ENCODE data around the gene WDFY4.

WDFY4 gene

GRCh38 chr10:48947690-48948469, 263.2 kb downstream of the WDFY4 start:
- no peaks in the 10 kb centered on the region for H3K79me1 ChIP-seq (ENCODE audit: low read length)
- no peak overlapping the region for H3K4me3 ChIP-seq (ENCODE audit: low read depth, low read length)

GRCh38 chr10:48948470-48949037, 263.9 kb downstream of the WDFY4 start:
- no peak overlapping the region for H2AK5ac ChIP-seq (ENCODE audit: low read length)
- DNase-seq = no peak
- no peak overlapping the region for H3K27ac ChIP-seq (ENCODE audit: low read depth, low read length)
- H3K79me1 ChIP-seq (ENCODE audit: low read length) = no peaks in the 10 kb centered on the region
- H3K4me1 ChIP-seq (ENCODE audit: control insufficient read depth in 1 of 2, insufficient read depth in 2 of 2, low read length in 2 of 2) = no peaks in the 10 kb centered on the region
- H3K4me2 ChIP-seq (ENCODE audit: low read length) = no peak overlapping the region
- H3K4ac ChIP-seq (ENCODE audit: low read depth, low read length) = no peak overlapping the region
- H3K36me3 ChIP-seq (ENCODE audit: control insufficient read depth in 1 of 2, insufficient read depth in 2 of 2, low read length in 2 of 2) = no peaks in the 10 kb centered on the region
- H4K91ac ChIP-seq (ENCODE audit: low read depth, low read length) = no peak overlapping the region
- no peak overlapping the region for H2AFZ ChIP-seq (ENCODE audit: insufficient read depth, low read length, poor library complexity)
- no peak overlapping the region for H3K4me3 ChIP-seq (ENCODE audit: low read depth, low read length)
- no peaks in the 10 kb centered on the region for H3K27me3 ChIP-seq (ENCODE audit: insufficient read depth, low read length)
- no peaks in the 10 kb centered on the region for H3K79me2 ChIP-seq (ENCODE audit: control insufficient read depth, insufficient read depth, low read length, poor library complexity)
- H2BK5ac ChIP-seq (ENCODE audit: low read depth, low read length, poor library complexity) = no peak overlapping the region
- H2BK12ac ChIP-seq (ENCODE audit: low read length) = no peak overlapping the region
- H4K12ac ChIP-seq (ENCODE audit: low read depth, low read length) = no peak overlapping the region
- H3K9me3 ChIP-seq (ENCODE audit: insufficient read depth, low read depth, low read length) = no peaks in the 10 kb centered on the region
- no peak overlapping the region for H4K8ac ChIP-seq (ENCODE audit: low read depth, low read length)
- no peak overlapping the region for H3K18ac ChIP-seq (ENCODE audit: low read length)
- no peak overlapping the region for H3K14ac ChIP-seq (ENCODE audit: low read length)
- H2BK120ac ChIP-seq (ENCODE audit: insufficient read depth, low read length, poor library complexity) = no peak overlapping the region
- H3K9ac ChIP-seq (ENCODE audit: low read length) = no peak overlapping the region
- WGBS (ENCODE audit: extremely low coverage, insufficient coverage, insufficient read length) = no CpG with 5 or more reads among the region's 2 CpGs
- H3K23ac ChIP-seq (ENCODE audit: low read length) = no peak overlapping the region

More at GRCh38 chr10:48947690-48948469, 263.2 kb downstream of the WDFY4 start:
- no peak overlapping the region for H3K18ac ChIP-seq (ENCODE audit: low read length)
- H3K23ac ChIP-seq (ENCODE audit: low read length) = no peak overlapping the region
- no peaks in the 10 kb centered on the region for H3K9me3 ChIP-seq (ENCODE audit: insufficient read depth, low read depth, low read length)
- no peak overlapping the region for H3K27ac ChIP-seq (ENCODE audit: low read depth, low read length)
- H4K12ac ChIP-seq (ENCODE audit: low read depth, low read length) = no peak overlapping the region
- H3K4me2 ChIP-seq (ENCODE audit: low read length) = no peak overlapping the region
- H3K4ac ChIP-seq (ENCODE audit: low read depth, low read length) = no peak overlapping the region
- DNase-seq = no peak
- no peak overlapping the region for H3K14ac ChIP-seq (ENCODE audit: low read length)
- H3K4me1 ChIP-seq (ENCODE audit: control insufficient read depth in 1 of 2, insufficient read depth in 2 of 2, low read length in 2 of 2) = no peaks in the 10 kb centered on the region
- H2AFZ ChIP-seq (ENCODE audit: insufficient read depth, low read length, poor library complexity) = no peak overlapping the region
- H3K9ac ChIP-seq (ENCODE audit: low read length) = no peak overlapping the region
- H2BK120ac ChIP-seq (ENCODE audit: insufficient read depth, low read length, poor library complexity) = no peak overlapping the region
- H2BK12ac ChIP-seq (ENCODE audit: low read length) = no peak overlapping the region
- H3K36me3 ChIP-seq (ENCODE audit: control insufficient read depth in 1 of 2, insufficient read depth in 2 of 2, low read length in 2 of 2) = no peaks in the 10 kb centered on the region
- H2BK5ac ChIP-seq (ENCODE audit: low read depth, low read length, poor library complexity) = no peak overlapping the region
- no peaks in the 10 kb centered on the region for H3K27me3 ChIP-seq (ENCODE audit: insufficient read depth, low read length)
- H3K79me2 ChIP-seq (ENCODE audit: control insufficient read depth, insufficient read depth, low read length, poor library complexity) = no peaks in the 10 kb centered on the region
- H4K91ac ChIP-seq (ENCODE audit: low read depth, low read length) = no peak overlapping the region
- no peak overlapping the region for H4K8ac ChIP-seq (ENCODE audit: low read depth, low read length)
- no CpG with 5 or more reads among the region's 10 CpGs for WGBS (ENCODE audit: extremely low coverage, insufficient coverage, insufficient read length)
- H2AK5ac ChIP-seq (ENCODE audit: low read length) = no peak overlapping the region

- Histone ChIP-seq H2BK5ac (ENCODE audit: low read depth, low read length, poor library complexity) (no peak overlapping the region), H3K27ac (ENCODE audit: low read depth, low read length) (no peak overlapping the region), H3K79me1 (ENCODE audit: low read length) (no peaks in the 10 kb centered on the region), H2BK12ac (ENCODE audit: low read length) (no peak overlapping the region), H2AK5ac (ENCODE audit: low read length) (no peak overlapping the region), H3K9ac (ENCODE audit: low read length) (no peak overlapping the region), H3K27me3 (ENCODE audit: insufficient read depth, low read length) (no peaks in the 10 kb centered on the region), H3K23ac (ENCODE audit: low read length) (no peak overlapping the region), H4K91ac (ENCODE audit: low read depth, low read length) (no peak overlapping the region), H3K4me2 (ENCODE audit: low read length) (no peak overlapping the region), H3K79me2 (ENCODE audit: control insufficient read depth, insufficient read depth, low read length, poor library complexity) (no peaks in the 10 kb centered on the region), H3K4me3 (ENCODE audit: low read depth, low read length) (no peak overlapping the region), H3K36me3 (ENCODE audit: control insufficient read depth in 1 of 2, insufficient read depth in 2 of 2, low read length in 2 of 2) (no peaks in the 10 kb centered on the region), H2BK120ac (ENCODE audit: insufficient read depth, low read length, poor library complexity) (no peak overlapping the region), H3K9me3 (ENCODE audit: insufficient read depth, low read depth, low read length) (no peaks in the 10 kb centered on the region), H3K18ac (ENCODE audit: low read length) (no peak overlapping the region), H4K8ac (ENCODE audit: low read depth, low read length) (no peak overlapping the region), H4K12ac (ENCODE audit: low read depth, low read length) (no peak overlapping the region), H3K14ac (ENCODE audit: low read length) (no peak overlapping the region), H2AFZ (ENCODE audit: insufficient read depth, low read length, poor library complexity) (no peak overlapping the region), H3K4me1 (ENCODE audit: control insufficient read depth in 1 of 2, insufficient read depth in 2 of 2, low read length in 2 of 2) (no peaks in the 10 kb centered on the region), H3K4ac (ENCODE audit: low read depth, low read length) (no peak overlapping the region)
- no CpG with 5 or more reads among the region's 7 CpGs for WGBS (ENCODE audit: extremely low coverage, insufficient coverage, insufficient read length)
- DNase-seq = no peak
Observed at GRCh38 chr10:48951707-48952106, 267.0 kb downstream of the WDFY4 start.

- H3K4ac ChIP-seq (ENCODE audit: low read depth, low read length) = no peak overlapping the region
- H3K79me2 ChIP-seq (ENCODE audit: control insufficient read depth, insufficient read depth, low read length, poor library complexity) = no peaks in the 10 kb centered on the region
- H3K36me3 ChIP-seq (ENCODE audit: control insufficient read depth in 1 of 2, insufficient read depth in 2 of 2, low read length in 2 of 2) = no peaks in the 10 kb centered on the region
- no peak overlapping the region for H3K9ac ChIP-seq (ENCODE audit: low read length)
- peaks cover 2% of the 10 kb centered on the region for H3K9me3 ChIP-seq (ENCODE audit: insufficient read depth, low read depth, low read length)
- no peak overlapping the region for H4K8ac ChIP-seq (ENCODE audit: low read depth, low read length)
- no peak overlapping the region for H2BK12ac ChIP-seq (ENCODE audit: low read length)
- H3K4me3 ChIP-seq (ENCODE audit: low read depth, low read length) = no peak overlapping the region
- H4K91ac ChIP-seq (ENCODE audit: low read depth, low read length) = no peak overlapping the region
- H3K4me2 ChIP-seq (ENCODE audit: low read length) = no peak overlapping the region
- H2BK120ac ChIP-seq (ENCODE audit: insufficient read depth, low read length, poor library complexity) = no peak overlapping the region
- no peak overlapping the region for H4K12ac ChIP-seq (ENCODE audit: low read depth, low read length)
- no peaks in the 10 kb centered on the region for H3K79me1 ChIP-seq (ENCODE audit: low read length)
- no peak overlapping the region for H3K18ac ChIP-seq (ENCODE audit: low read length)
- no peak for DNase-seq
- no peaks in the 10 kb centered on the region for H3K27me3 ChIP-seq (ENCODE audit: insufficient read depth, low read length)
- no peaks in the 10 kb centered on the region for H3K4me1 ChIP-seq (ENCODE audit: control insufficient read depth in 1 of 2, insufficient read depth in 2 of 2, low read length in 2 of 2)
- no peak overlapping the region for H3K23ac ChIP-seq (ENCODE audit: low read length)
- no peak overlapping the region for H2AK5ac ChIP-seq (ENCODE audit: low read length)
- WGBS (ENCODE audit: extremely low coverage, insufficient coverage, insufficient read length) = no CpG with 5 or more reads among the region's 16 CpGs
- no peak overlapping the region for H2BK5ac ChIP-seq (ENCODE audit: low read depth, low read length, poor library complexity)
- H3K27ac ChIP-seq (ENCODE audit: low read depth, low read length) = no peak overlapping the region
- H2AFZ ChIP-seq (ENCODE audit: insufficient read depth, low read length, poor library complexity) = no peak overlapping the region
- H3K14ac ChIP-seq (ENCODE audit: low read length) = no peak overlapping the region
Observed at GRCh38 chr10:48957361-48958151, 272.9 kb downstream of the WDFY4 start.
